Activated CD8-positive, alpha-beta memory T cell treated with anti-CD3 and anti-CD28 coated beads for 48 hours (primary cell): Measurements from ENCODE around the gene ZNF777.
A peak's percentile ranks its signal among the peaks of the same experiment; 100 is the strongest.
"Not testable (repeated sequence)": the region's sequence is repeated elsewhere in the genome, so short reads cannot be mapped to it uniquely, and the experiment has no call there.

Experiments
- DNase-seq, 3 experiments: peaks; one replicate each; pipeline ENCODE4 v3.0.0-alpha.2; 2020; ENCODE audit warnings: low read depth in 2 of 3, low spot score in 2 of 3

Gene ZNF777

GRCh38 chr7:149460493-149461277 is at the start of gene ZNF777:
Gene ZNF777, minus strand, starts transcription at chr7:149461062. Its CDS starts 5,040 bp downstream, at chr7:149456022.
- DNase-seq = peak; percentile 44 to 56 (median 53)

GRCh38 chr7:149510248-149510647 is 49.4 kb upstream of the ZNF777 start:
- DNase-seq = no peak

GRCh38 chr7:149509774-149510173 is 48.9 kb upstream of the ZNF777 start:
- no peak for DNase-seq

- DNase-seq = no peak
Measured at GRCh38 chr7:149505551-149505950, 44.7 kb upstream of the ZNF777 start.

GRCh38 chr7:149501651-149502050 is 40.8 kb upstream of the ZNF777 start:
- DNase-seq = no peak

- no peak for DNase-seq
Measured at GRCh38 chr7:149500910-149501309, 40.0 kb upstream of the ZNF777 start.

- no peak for DNase-seq
Measured at GRCh38 chr7:149500201-149500600, 39.3 kb upstream of the ZNF777 start.

GRCh38 chr7:149498811-149499210 is 37.9 kb upstream of the ZNF777 start:
- DNase-seq = no peak

GRCh38 chr7:149497467-149498261 is 36.8 kb upstream of the ZNF777 start, which contains the start of gene ZNF746:
Gene ZNF746, minus strand, starts transcription at chr7:149497809. Its CDS starts 273 bp downstream, at chr7:149497536.
- peak; percentile 56 to 63 (median 57) for DNase-seq

- peak in 2 of 3 experiments; percentile 20 to 25 for DNase-seq
Measured at GRCh38 chr7:149496642-149497391, 36.0 kb upstream of the ZNF777 start.

GRCh38 chr7:149495785-149496641 is 35.2 kb upstream of the ZNF777 start:
- DNase-seq = no peak

GRCh38 chr7:149494738-149495368 is 34.0 kb upstream of the ZNF777 start:
- DNase-seq = no peak

- DNase-seq = not testable (repeated sequence)
Measured at GRCh38 chr7:149493975-149494374, 33.1 kb upstream of the ZNF777 start.

- DNase-seq = no peak
Measured at GRCh38 chr7:149493366-149493765, 32.5 kb upstream of the ZNF777 start.

- no peak for DNase-seq
Measured at GRCh38 chr7:149490083-149490760, 29.4 kb upstream of the ZNF777 start.

GRCh38 chr7:149489391-149490024 is 28.6 kb upstream of the ZNF777 start:
- DNase-seq = no peak

GRCh38 chr7:149479568-149479967 is 18.7 kb upstream of the ZNF777 start:
- DNase-seq = no peak

GRCh38 chr7:149478754-149479153 is 17.9 kb upstream of the ZNF777 start:
- no peak for DNase-seq
